OCI-LY7 (cell line): ENCODE data around the gene GPR32.

ENCODE experiments used
- CTCF ChIP-seq: fragments of 200-600 bp; sonication (generic); conservative IDR thresholded peaks from 2 replicates; pipeline ENCODE4 v1.5.1; 2014; ENCODE audit warnings: mild to moderate bottlenecking, antibody characterized with exemption, low read length, moderate library complexity, mixed read lengths
- EZH2phosphoT487 ChIP-seq: fragments of 200-600 bp; sonication (generic); IDR thresholded peaks from 2 replicates; pipeline ENCODE4 v1.6.1; 2018; ENCODE audit warnings: low read depth, borderline replicate concordance, mild to moderate bottlenecking, mixed run types, antibody characterized with exemption, low read length, moderate library complexity, mixed read lengths

- TF ChIP-seq CTCF (no peak), EZH2phosphoT487 (no peak)
Observed at GRCh38 chr19:50736338-50736737, 33.9 kb upstream of the GPR32 start.
